Mesenchymal stem cell (in vitro differentiated cells and primary cell): ENCODE results near the gene KIF26B.
A peak's percentile ranks its signal among the peaks of the same experiment; 100 is the strongest.

Experiments used
- DNase-seq: peaks from one replicate; pipeline ENCODE4 v3.0.0-alpha.2; 2013
- H2AFZ ChIP-seq: one replicate; pipeline ENCODE4 v1.6.1; 2013; ENCODE audit warnings: low read depth, mild to moderate bottlenecking, control low read depth, inconsistent platforms, low read length, moderate library complexity
- H2AK5ac ChIP-seq: 2 replicates; pipeline ENCODE4 v1.6.1; 2013; ENCODE audit warnings: low read length, moderate library complexity, mild to moderate bottlenecking, inconsistent platforms; ENCODE audit not compliant: severe bottlenecking
- H2BK120ac ChIP-seq: one replicate; pipeline ENCODE4 v1.6.1; 2013; ENCODE audit warnings: low read depth, mild to moderate bottlenecking, inconsistent platforms, low read length, moderate library complexity
- H2BK12ac ChIP-seq, 2 experiments: one replicate each; pipeline ENCODE4 v1.6.1; 2013; ENCODE audit warnings: inconsistent platforms in 2 of 2, low read length in 2 of 2, mild to moderate bottlenecking in 2 of 2, moderate library complexity in 2 of 2, control low read depth in 1 of 2
- H2BK15ac ChIP-seq: one replicate; pipeline ENCODE4 v1.6.1; 2013; ENCODE audit warnings: mild to moderate bottlenecking, low read depth, inconsistent platforms; ENCODE audit not compliant: poor library complexity, severe bottlenecking
- H2BK5ac ChIP-seq: 2 replicates; pipeline ENCODE4 v1.6.1; 2013; ENCODE audit warnings: low read depth, mild to moderate bottlenecking, low read length, control low read depth, inconsistent platforms; ENCODE audit not compliant: poor library complexity, severe bottlenecking
- H3K14ac ChIP-seq, 2 experiments: one replicate each; pipeline ENCODE4 v1.6.1; 2013; ENCODE audit warnings: inconsistent platforms in 2 of 2, low read length in 2 of 2, control low read depth in 1 of 2, mild to moderate bottlenecking in 1 of 2, moderate library complexity in 1 of 2
- H3K18ac ChIP-seq, 2 experiments: one replicate each; pipeline ENCODE4 v1.6.1; 2013; ENCODE audit warnings: inconsistent platforms in 2 of 2, low read length in 2 of 2, control low read depth in 1 of 2, low read depth in 1 of 2, mild to moderate bottlenecking in 1 of 2
- H3K23ac ChIP-seq, 2 experiments: one replicate each; pipeline ENCODE4 v1.6.1; 2013; ENCODE audit warnings: inconsistent platforms in 2 of 2, low read length in 2 of 2, mild to moderate bottlenecking in 2 of 2, moderate library complexity in 2 of 2, control low read depth in 1 of 2
- H3K27ac ChIP-seq: 2 replicates; pipeline ENCODE4 v1.5.1; 2013; ENCODE audit warnings: mild to moderate bottlenecking, moderate library complexity, low read length, control low read depth, inconsistent platforms; ENCODE audit not compliant: poor library complexity, severe bottlenecking
- H3K27me3 ChIP-seq, 2 experiments: 2 replicates each; pipeline versions ENCODE4 v1.6.1 to v1.7.0; 2013; ENCODE audit warnings: low read length in 2 of 2, mild to moderate bottlenecking in 2 of 2, moderate library complexity in 2 of 2, control low read depth in 1 of 2, inconsistent platforms in 1 of 2; ENCODE audit not compliant: control insufficient read depth in 1 of 2, insufficient read depth in 1 of 2
- H3K36me3 ChIP-seq, 2 experiments: 2 replicates each; pipeline versions ENCODE4 v1.6.1 to v1.7.0; 2013; ENCODE audit warnings: low read length in 2 of 2, control low read depth in 1 of 2, inconsistent platforms in 1 of 2, low read depth in 1 of 2, mild to moderate bottlenecking in 1 of 2; ENCODE audit not compliant: insufficient read depth in 2 of 2, control insufficient read depth in 1 of 2
- H3K4ac ChIP-seq, 2 experiments: one replicate each; pipeline ENCODE4 v1.6.1; 2013; ENCODE audit warnings: inconsistent platforms in 2 of 2, low read length in 2 of 2, mild to moderate bottlenecking in 2 of 2, moderate library complexity in 2 of 2, control low read depth in 1 of 2, low read depth in 1 of 2
- H3K4me1 ChIP-seq: 2 replicates; pipeline ENCODE4 v1.6.1; 2013; ENCODE audit warnings: low read depth, low read length, control low read depth; ENCODE audit not compliant: control insufficient read depth, insufficient read depth
- H3K4me2 ChIP-seq: 2 replicates; pipeline ENCODE4 v1.6.1; 2013; ENCODE audit warnings: low read length, mild to moderate bottlenecking, inconsistent platforms; ENCODE audit not compliant: poor library complexity, severe bottlenecking
- H3K4me3 ChIP-seq, 2 experiments: 2 replicates each; pipeline versions ENCODE4 v1.5.1 to v1.7.0; 2013; ENCODE audit warnings: low read length in 2 of 2, mild to moderate bottlenecking in 2 of 2, control low read depth in 1 of 2, low read depth in 1 of 2; ENCODE audit not compliant: insufficient read depth in 1 of 2
- H3K79me1 ChIP-seq: replicated peaks from 2 replicates; pipeline ENCODE4 v1.6.1; 2013; ENCODE audit warnings: mild to moderate bottlenecking, control low read depth, low read length, inconsistent platforms; ENCODE audit not compliant: poor library complexity, severe bottlenecking
- H3K9ac ChIP-seq: 2 replicates; pipeline ENCODE4 v1.7.0; 2013; ENCODE audit warnings: mild to moderate bottlenecking, low read length, moderate library complexity
- H3K9me3 ChIP-seq: 2 replicates; pipeline ENCODE4 v1.7.0; 2013; ENCODE audit warnings: mild to moderate bottlenecking, low read length; ENCODE audit not compliant: control insufficient read depth
- H4K8ac ChIP-seq: one replicate; pipeline ENCODE4 v1.6.1; 2013; ENCODE audit warnings: inconsistent platforms, mild to moderate bottlenecking, low read length, moderate library complexity
- H4K91ac ChIP-seq: one replicate; pipeline ENCODE4 v1.6.1; 2013; ENCODE audit warnings: mild to moderate bottlenecking, low read length, inconsistent platforms
- WGBS: methylation state at CpG from one replicate; pipeline ENCODE4 v1.1.7; 2013; ENCODE audit warnings: mixed read lengths; 5-methylcytosine and 5-hydroxymethylcytosine counted together

Gene KIF26B

GRCh38 chr1:245166471-245166885 is 11.7 kb downstream of the KIF26B start:
- Histone ChIP-seq H2AFZ (no peak overlapping the region), H3K27me3 (peaks cover 11 to 14% of the 10 kb centered on the region in 2 experiments), H3K4me1 (no peaks in the 10 kb centered on the region), H2BK120ac (no peak overlapping the region), H3K4me2 (no peak overlapping the region), H4K91ac (no peak overlapping the region), H3K14ac (no peak overlapping the region), H3K9ac (peak overlapping the region; percentile 77), H2AK5ac (no peak overlapping the region), H2BK15ac (peak overlapping the region; percentile 8), H3K79me1 (no peaks in the 10 kb centered on the region), H3K36me3 (no peaks in the 10 kb centered on the region), H2BK5ac (no peak overlapping the region), H2BK12ac (no peak overlapping the region), H3K27ac (no peak overlapping the region), H4K8ac (peak overlapping the region; percentile 23), H3K23ac (no peak overlapping the region), H3K9me3 (no peaks in the 10 kb centered on the region), H3K4me3 (peak overlapping the region in 1 of 2 experiments; percentile 74), H3K4ac (no peak overlapping the region), H3K18ac (no peak overlapping the region)
- 37% methylated on average over 10 of the region's 10 CpGs for WGBS
- DNase-seq = no peak

GRCh38 chr1:245168086-245168485 is 13.3 kb downstream of the KIF26B start:
- H3K4me2 ChIP-seq = no peak overlapping the region
- no peak overlapping the region for H2BK15ac ChIP-seq
- H3K23ac ChIP-seq = no peak overlapping the region
- H3K36me3 ChIP-seq = no peaks in the 10 kb centered on the region
- H2AK5ac ChIP-seq = no peak overlapping the region
- peaks cover 3% of the 10 kb centered on the region for H3K9me3 ChIP-seq
- no peaks in the 10 kb centered on the region for H3K4me1 ChIP-seq
- no peak for DNase-seq
- no peak overlapping the region for H3K4ac ChIP-seq
- no peak overlapping the region for H3K18ac ChIP-seq
- no peak overlapping the region for H4K8ac ChIP-seq
- H3K14ac ChIP-seq = no peak overlapping the region
- H2BK12ac ChIP-seq = no peak overlapping the region
- WGBS = 90% methylated on average over 13 of the region's 13 CpGs
- no peak overlapping the region for H3K4me3 ChIP-seq
- no peak overlapping the region for H2BK5ac ChIP-seq
- no peaks in the 10 kb centered on the region for H3K79me1 ChIP-seq
- H3K9ac ChIP-seq = no peak overlapping the region
- H4K91ac ChIP-seq = no peak overlapping the region
- peaks cover 11 to 14% of the 10 kb centered on the region in 2 experiments for H3K27me3 ChIP-seq
- no peak overlapping the region for H2BK120ac ChIP-seq
- H2AFZ ChIP-seq = no peak overlapping the region
- H3K27ac ChIP-seq = no peak overlapping the region

- 94% methylated on average over 7 of the region's 7 CpGs for WGBS
- H3K18ac ChIP-seq = peak overlapping the region in 1 of 2 experiments; percentile 19
Measured at GRCh38 chr1:245168906-245169305, 14.1 kb downstream of the KIF26B start.

GRCh38 chr1:245169376-245169775 is 14.6 kb downstream of the KIF26B start:
- no peak for DNase-seq
- Histone ChIP-seq H3K4me2 (no peak overlapping the region), H3K36me3 (no peaks in the 10 kb centered on the region), H3K4me1 (no peaks in the 10 kb centered on the region), H2AK5ac (no peak overlapping the region), H4K91ac (no peak overlapping the region), H4K8ac (peak overlapping the region; percentile 14), H3K9me3 (peaks cover 3% of the 10 kb centered on the region), H3K79me1 (no peaks in the 10 kb centered on the region), H2BK5ac (no peak overlapping the region), H3K23ac (no peak overlapping the region), H3K14ac (peak overlapping the region in 1 of 2 experiments; percentile 50), H3K4me3 (no peak overlapping the region), H3K27ac (no peak overlapping the region), H2AFZ (no peak overlapping the region), H3K18ac (peak overlapping the region in 1 of 2 experiments; percentile 19), H2BK15ac (no peak overlapping the region), H2BK120ac (no peak overlapping the region), H3K9ac (no peak overlapping the region), H2BK12ac (peak overlapping the region in 1 of 2 experiments; percentile 19), H3K4ac (no peak overlapping the region), H3K27me3 (peaks cover 11 to 14% of the 10 kb centered on the region in 2 experiments)
- WGBS = 25% methylated on average over 7 of the region's 7 CpGs

More at GRCh38 chr1:245168906-245169305, 14.1 kb downstream of the KIF26B start:
- no peaks in the 10 kb centered on the region for H3K36me3 ChIP-seq
- no peak overlapping the region for H3K23ac ChIP-seq
- H3K4me1 ChIP-seq = no peaks in the 10 kb centered on the region
- H2AK5ac ChIP-seq = no peak overlapping the region
- H3K4me2 ChIP-seq = no peak overlapping the region
- H3K79me1 ChIP-seq = no peaks in the 10 kb centered on the region
- H3K4me3 ChIP-seq = no peak overlapping the region
- no peak overlapping the region for H2BK15ac ChIP-seq
- peak overlapping the region; percentile 46 for H2AFZ ChIP-seq
- peaks cover 11 to 14% of the 10 kb centered on the region in 2 experiments for H3K27me3 ChIP-seq
- H3K14ac ChIP-seq = peak overlapping the region in 1 of 2 experiments; percentile 50
- H4K8ac ChIP-seq = peak overlapping the region; percentile 14
- peak overlapping the region in 1 of 2 experiments; percentile 19 for H2BK12ac ChIP-seq
- H3K4ac ChIP-seq = no peak overlapping the region
- H3K27ac ChIP-seq = no peak overlapping the region
- DNase-seq = no peak
- peaks cover 3% of the 10 kb centered on the region for H3K9me3 ChIP-seq
- no peak overlapping the region for H2BK5ac ChIP-seq
- no peak overlapping the region for H3K9ac ChIP-seq
- H4K91ac ChIP-seq = no peak overlapping the region
- H2BK120ac ChIP-seq = no peak overlapping the region
